GM21526 (cell line): Measurements from ENCODE around the gene TIFAB.

ENCODE experiments used
- ATAC-seq: cut with Tn5 transposase; IDR thresholded peaks from one replicate; pipeline ENCODE4 v1.9.1; 2021; ENCODE audit warnings: moderate library complexity; ENCODE audit not compliant: unreplicated experiment, low FRiP score

The TIFAB gene

DNA sequence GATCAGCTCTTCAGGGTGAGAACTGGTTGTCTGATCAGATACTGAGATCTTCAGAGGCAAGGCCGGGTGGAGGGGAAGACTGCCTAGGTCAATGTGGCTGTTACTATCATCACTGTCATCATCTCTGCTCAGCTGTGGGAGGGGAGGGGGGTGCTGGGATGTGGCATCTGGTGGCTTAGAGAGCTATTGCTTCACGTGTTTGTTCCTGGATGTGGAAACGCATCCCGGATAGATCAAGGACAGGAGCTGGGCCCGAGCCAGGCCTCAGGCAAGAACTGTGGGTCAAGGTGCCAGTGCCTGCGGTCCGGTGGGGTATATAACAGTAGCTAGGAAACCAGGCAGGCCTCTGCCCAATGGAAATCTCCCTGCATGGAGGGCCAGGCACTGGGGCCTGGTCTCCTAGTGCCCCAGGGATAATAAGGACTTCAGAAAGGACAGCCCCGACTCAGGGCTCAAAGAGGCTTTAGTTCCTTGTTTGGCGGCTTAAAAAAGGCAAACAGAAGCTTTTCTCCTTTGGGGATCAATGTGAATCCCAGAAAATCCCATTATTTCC, 30.3 kb upstream of the TIFAB start:
- no peak for ATAC-seq

DNA sequence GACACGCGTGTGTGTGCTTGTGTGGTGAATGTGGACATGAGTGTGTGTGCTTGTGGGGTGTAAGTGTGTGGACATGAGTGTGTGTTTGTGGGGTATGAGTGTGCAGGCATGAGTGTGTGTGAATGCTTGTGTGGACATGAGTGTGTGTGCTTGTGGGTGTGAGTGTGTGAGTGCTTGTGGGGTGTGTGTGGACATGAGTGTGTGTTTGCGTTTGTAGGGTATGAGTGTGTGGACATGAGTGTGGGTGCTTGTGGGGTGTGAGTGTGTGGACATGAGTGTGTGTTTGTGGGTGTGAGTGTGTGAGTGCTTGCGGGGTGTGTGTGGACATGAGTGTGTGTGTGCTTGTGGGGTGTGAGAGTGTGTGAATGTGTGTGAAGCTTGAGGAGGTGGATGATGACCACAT, 29.8 kb upstream of the TIFAB start:
- no peak for ATAC-seq

DNA sequence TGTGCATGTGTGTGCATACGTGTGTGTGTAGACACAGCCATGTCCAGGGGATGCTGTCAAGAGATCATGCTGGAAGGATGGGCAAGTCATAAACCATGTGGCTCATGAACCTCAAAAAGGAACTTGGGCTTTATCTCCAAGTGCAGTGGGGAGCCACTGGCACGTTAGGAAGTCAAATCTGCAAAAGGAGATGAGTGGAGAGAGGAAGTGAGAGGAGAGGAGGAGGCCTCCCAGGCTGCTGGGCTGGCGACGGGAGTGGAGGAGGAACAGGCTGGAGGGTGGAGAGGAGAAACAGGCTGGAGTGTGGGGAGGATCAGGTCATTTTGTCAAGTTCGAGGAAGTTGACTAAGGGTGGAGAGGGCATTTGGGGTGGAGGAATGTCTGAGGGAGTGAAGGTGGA, 29.2 kb upstream of the TIFAB start:
- ATAC-seq: no peak

DNA sequence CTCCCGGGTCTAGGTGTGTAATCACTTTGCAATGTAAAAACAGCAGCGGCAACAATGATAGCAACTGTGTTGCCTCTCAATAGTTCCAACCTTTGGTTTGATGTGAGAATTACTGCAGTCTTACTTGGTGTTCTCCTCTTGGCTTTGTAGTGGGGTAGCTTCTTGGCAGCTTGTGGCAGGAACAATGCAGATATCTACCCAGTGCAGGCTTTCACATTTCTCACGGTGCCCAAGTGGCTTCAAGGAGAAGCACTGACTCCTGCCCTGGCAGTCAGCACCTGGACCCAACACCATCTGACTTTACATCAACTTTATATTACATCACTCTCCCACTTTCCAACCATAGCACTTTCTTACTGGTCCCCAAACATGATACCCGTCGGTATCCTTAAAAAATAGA, 28.4 kb upstream of the TIFAB start:
- no peak for ATAC-seq

DNA sequence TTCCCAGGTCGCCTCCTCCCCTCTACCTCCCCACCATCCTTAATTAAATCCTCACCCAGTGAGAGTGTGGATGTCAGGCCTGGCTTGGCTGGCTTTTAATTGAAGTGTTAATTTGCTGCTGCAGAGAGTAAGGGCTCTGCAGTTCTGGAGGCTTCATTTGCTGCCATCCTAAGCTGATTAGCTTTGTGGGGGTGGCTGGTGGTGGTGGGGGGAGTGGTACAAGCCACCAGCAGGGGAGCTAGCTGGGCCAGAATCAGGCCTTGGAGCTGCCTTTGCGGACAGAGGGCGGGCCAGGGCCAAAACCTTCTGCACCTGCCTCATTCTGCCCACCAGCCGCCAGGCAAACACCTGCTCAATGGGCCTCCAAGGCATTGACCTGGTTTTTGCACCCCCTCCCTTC, 26.8 kb upstream of the TIFAB start:
- no peak for ATAC-seq

DNA sequence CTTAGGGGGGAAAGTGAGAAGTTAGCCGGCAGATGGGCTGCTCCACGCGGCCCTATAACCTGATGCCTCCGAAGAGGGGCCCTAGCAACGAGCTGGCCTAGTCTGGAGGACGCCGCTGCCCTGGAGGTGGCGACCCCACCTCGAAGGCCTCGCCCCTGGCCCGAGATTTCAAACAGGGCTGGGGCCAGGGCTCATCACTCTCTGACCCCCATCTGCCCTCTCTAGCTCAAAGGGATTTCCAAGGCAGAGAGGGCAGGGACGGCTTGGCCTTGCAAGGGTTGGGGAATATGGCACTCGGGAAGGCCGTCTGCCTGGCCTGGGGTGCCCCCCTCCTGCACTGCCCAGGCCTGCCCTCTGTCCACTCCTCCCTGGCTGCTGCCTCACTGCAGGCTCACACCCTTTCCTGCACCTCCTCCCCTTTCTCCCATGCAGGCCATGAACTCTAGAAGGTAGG, 25.5 kb upstream of the TIFAB start:
- no peak for ATAC-seq

DNA sequence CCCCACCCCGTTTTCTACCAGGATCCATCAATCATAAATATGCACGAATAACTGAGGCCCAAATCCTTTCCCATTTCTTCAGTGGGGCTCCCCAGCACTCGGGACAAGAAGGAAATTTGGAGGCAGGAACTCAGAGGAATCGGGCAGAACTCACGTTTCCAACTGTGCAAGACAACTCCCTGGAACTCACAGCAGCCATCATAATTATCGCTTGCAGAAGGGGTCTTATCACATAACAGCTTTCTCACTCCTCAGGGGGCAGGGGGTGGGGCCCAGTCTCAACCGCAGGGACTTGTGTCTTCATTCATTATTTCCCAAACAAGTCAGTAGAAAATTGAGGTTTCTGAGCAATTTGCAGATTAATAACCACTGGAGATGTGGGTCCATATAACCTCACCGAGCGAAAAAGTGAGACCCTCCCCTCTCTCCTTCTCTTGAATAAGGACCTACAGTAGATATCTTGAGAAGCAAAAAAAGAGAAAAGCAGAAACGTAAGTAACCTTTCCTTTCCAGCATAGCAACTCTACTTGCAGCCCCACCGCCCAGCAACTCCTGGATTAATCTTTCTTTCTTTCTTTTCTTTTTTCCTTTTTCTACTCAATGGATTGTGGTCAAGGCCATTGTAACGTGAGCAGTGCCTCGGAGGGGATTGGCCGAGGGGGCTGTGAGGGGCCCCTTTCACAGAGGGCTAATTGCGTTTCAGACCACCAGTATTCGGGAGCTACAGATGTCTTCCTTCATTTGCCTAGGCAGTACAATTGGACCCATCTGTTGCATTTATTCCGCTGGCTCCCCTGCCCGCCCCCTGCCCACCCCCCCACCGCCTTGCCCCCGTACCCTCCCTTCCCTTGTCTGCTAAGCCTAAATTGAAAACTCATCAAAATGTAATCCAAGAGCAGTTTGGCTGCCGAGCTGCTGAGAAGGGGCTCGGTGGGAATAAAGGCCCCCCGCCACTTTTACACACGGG, 24.7 kb upstream of the TIFAB start:
- ATAC-seq: no peak

DNA sequence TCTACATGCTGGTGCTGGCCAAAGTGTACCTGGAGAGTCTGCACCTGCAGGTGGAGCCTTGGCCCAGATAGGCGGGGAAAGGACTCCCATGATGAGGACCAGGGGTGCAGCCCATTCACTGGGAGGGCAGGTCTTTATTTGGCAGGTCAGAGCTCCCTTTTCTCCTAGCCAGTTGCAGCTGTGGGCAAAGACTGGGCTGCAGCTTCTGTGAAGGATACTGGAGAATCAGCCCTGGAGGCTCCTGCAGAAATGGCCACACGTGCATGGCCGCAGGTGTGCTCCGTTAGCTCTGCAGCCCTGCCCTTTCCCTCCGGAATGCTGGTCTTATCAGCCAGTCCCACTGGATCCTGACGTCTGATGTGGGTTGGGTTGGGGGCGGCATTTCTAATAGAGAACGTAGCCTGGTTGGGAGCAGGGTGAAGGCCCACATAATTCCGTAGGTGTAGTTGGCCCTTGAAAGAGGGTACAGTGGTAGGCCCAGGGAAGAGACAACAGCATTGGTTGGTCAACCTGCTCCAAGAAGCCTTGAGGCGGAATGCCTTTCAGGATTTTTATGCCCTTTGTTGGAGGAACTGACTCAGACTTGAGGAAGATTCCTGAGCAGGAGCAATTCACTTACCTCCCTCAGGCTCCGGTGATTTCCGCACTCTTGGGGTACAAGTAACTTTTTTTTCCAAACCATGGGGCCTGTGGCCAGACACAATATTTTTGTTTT, 22.0 kb upstream of the TIFAB start:
- no peak for ATAC-seq

DNA sequence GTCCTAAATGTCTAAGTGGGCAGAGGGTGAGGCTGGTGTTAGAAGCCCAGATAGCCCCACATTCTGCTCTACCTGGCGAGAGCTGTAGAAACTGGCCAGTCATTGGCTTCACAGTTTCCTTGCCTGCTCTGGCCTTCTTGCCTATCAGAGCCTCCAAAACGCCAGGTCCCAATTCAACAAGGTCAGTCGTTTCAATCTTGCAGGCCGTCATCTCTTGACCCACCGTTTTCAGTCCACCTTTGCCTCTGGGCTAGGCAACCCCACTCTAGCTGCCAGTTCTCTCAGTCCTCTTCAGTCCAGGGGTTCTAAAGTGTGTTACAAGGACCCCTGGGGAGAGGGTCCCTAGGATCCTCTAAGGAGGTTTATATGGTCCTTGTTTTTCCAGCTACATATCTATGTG, 20.0 kb upstream of the TIFAB start:
- ATAC-seq: no peak

DNA sequence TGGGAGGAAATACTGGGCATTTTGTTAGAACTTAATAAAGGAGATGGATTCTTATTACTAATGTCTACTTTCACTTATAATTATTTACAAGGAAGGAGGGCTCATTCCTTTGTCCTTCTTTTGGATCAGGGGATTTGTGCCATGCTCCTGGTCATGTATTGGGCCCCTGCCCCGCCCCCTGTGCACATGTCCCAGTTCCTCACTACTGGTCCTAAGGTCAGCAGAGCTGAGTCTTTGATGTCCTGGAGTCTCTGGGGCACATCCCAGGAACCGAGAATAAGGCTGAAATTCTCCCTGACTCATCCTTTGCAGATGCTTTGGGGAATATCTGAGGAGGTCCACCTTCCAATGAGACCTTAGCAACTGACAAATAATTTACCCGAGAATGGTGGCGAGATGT, 19.6 kb upstream of the TIFAB start:
- ATAC-seq: no peak

DNA sequence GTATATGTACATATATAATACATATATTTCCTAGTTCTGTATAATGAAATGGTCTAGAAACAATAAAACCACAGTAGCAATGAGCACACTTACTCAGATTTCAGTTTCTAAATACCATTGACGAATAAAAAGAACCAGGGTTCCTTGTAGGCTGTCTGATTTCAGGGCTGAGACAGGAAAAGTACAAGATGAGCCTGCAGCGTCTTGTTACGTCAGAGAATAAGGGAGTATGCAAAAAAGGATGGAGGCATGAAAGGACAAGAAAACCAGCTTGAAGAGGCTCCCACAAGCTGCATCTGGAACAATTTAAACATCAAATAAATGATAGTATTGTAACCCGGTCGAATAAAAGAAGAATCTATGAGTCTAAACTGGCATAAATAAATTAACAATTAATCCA, 17.8 kb upstream of the TIFAB start:
- no peak for ATAC-seq

DNA sequence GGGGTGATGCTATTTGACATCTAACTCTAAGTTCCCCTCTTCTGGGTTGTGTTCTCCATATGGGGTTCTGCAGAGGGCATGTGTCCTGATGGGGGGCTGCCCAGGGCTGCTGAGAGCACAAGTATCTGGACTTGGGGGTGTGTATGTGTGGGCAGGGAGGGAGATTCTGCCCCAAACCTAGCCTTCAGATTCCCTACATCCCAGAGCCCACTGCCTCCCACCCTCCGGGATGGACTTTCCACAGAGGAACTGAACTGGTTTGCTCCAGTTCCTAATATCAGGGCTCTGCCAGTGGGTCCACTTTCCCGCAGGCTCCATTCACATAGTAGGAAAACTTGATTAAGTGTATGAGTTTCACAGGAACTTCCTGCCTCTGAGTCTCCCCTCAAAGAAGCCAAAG, 16.4 kb upstream of the TIFAB start:
- no peak for ATAC-seq

DNA sequence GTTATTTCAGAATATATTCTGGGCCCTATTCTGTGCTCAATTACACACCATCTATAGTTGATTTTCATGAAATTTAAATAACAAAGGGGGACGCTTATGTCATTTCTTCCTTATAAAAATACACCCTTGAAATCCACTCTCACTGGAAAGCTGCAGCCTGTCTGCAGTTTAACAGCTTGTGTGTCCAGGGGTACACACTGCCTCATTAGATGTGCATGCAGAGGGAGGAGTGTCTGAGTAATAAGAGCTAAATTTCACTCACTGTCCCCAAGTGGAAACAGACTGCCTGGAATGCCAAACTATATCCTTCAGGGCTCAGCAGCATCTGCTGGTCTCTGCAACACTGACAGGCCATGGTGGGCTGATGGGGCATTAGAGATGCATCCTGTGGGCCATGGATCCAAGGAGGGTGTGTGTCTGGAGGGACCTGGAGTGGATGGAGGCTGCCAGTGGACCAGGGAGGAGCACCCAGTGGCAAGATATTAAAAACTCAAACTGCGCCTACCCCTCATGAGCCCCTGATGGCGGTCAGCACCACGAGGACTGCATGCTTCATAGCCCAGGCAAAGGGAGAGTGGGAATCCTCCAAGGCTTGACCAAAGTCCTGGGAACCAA, 15.8 kb upstream of the TIFAB start:
- ATAC-seq: no peak

DNA sequence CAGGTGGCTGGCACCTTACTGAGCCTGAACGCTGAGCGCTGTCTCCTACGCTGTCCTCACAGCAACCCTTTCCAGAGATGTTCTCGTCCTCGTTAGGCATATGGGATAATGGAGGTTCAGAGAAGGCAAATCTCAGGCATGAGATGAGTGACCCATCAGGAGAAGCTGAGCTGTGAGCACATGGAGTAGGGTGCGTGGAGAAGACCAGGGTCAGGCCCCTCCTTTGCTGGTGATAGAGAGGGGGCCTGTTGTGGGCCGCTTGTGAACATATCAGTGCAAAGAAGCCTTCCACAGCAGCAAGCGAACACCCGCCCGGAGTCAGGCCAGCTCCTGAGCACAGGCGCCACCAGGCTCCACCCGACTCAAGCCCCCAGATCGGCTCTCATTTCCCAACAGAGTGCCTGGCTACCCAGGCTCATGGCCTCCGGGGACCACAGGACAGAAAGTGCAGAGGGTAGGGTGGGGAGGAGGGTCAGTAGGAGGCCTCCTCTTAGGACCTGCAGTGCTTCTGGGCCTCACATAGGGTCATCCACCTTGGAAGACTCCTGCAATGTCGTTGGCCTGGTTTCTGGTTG, 15.0 kb upstream of the TIFAB start:
- ATAC-seq: no peak

DNA sequence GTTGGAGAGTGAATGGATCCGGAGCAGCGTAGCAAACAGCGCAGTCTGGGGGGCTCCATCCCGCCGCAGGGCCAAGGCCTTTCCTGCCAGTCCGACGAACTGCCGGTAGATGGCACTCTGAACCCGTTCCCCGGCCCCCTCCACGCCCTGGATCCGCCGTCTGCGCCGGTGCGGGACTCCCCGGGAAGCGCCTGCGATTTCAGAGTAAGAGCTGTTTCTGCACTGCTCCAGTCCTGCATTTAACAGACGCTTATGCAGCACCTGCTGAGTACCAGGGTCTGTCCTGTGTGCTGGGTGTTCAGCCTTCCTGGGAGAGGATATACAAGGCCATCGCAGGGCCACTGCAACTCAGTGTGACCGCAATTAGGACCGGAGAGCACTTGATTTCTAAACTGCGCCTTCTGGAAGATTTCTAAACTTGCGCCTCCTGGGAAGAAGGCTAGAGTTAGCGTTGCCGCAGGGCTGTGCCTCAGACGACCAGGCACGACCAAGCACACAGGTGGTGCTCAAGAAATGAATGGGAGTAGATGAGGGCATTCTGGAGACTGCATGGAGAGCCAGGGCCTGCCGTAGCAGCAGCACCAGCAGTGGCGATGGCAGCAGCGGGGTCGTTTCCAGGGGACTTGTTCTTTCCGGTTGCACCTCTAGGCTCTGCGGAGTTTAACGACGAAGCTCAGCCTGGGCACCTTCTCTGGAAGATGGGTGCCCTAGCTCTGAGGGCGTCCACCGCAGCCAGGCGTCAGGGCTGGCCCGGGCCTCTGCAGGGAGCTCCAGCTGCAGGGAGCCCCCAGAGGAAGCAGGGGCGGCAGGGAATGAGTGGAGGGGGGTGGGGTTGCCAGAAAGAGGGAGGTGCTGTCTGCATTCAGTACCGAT, 14.3 kb upstream of the TIFAB start:
- no peak for ATAC-seq

DNA sequence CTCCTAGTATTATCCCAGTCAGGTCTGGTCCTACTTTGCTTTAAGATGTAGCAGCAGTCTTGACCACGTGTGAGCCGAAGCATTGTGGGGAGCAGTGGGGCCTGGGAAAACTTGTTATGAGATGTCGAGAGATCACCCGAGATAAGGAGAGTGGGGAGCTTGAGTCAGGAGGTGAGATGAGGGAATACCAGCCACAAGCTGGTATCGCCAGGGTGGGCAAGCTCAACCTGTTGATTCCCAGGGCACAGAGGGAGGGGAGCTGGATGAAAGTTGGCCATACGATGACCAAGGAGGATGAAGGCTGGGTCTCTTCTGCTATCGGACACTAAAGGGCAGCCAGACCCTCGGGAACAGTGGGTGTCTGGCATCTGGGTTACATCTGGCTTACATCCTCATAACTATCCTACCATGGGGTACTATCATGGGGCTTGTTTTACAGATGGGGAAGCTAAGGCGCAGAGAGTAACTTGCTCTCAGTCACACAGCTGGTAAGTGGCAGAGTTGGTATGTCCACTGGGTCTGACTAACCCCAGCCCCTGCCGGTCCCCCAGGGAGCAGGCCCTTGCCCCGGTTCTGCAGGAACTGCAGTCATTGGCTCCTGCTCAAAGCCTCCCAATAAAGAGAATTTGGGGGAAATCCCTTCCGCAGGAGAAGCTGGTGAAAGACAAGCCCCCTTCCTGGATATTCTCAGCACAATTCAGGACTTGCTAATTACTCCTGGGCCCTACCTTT, 13.4 kb upstream of the TIFAB start:
- ATAC-seq: no peak

DNA sequence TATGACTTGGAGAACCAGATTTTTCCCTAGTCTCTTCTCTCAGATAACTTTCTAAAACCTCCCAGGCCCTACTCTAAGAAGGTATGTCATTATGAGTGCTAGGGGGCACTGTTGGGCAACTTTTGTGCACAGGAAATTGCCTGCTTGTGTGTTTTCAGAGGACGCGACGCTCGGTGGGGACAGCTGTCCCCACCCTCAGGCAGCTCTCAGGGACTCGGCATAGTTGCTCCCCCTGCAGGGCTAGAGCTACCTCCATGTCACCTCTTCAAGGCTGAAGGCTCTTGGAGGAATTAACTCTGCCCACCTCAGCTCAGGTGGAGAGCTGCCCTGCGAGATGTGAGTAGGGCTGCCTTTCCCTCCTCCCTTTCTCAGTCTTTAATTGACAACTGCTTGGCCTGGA, 10.2 kb upstream of the TIFAB start:
- peak; percentile 45 for ATAC-seq

DNA sequence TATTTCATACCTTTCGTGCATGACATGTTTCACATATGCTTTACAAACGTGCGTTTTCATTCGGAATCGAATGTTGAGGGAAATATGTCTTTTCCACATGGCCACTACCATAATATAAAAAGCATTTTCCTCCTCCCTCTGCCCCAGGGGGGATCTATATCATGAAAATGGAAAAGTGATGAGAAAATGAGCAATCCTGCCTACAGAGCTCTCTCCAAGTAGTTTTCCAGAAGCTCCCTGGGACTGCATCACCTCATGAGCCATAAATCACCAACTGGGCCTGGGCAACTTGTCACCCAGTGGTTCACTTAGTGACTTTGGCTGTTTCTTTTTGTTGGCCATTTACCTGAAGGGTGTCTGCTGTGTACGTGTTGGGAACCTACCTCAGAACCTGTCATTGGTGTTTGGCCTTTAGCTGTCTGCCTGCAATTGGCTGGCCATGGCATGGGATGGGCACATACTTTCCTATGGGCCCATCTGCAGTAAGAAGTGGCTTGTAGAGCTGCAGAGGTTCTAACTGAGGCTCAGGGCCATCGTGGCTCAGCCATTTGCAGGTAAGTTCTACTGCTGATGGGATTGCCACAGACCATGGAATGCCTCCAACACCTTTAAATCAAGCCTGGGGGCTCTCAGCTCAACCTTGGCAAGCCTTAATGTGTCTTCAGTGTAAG, 9.5 kb upstream of the TIFAB start:
- no peak for ATAC-seq
